HG02763 (cell line): ENCODE results near the gene SLC12A3.

Source experiments
- ATAC-seq: cut with Tn5 transposase; IDR thresholded peaks from one replicate; pipeline ENCODE4 v1.9.1; 2021; ENCODE audit warnings: mild to moderate bottlenecking, moderate library complexity; ENCODE audit not compliant: unreplicated experiment

Gene SLC12A3

GRCh38 chr16:56938664-56939513 lies 73.9 kb downstream of the SLC12A3 start:
- no peak for ATAC-seq

GRCh38 chr16:56939801-56940200 lies 74.8 kb downstream of the SLC12A3 start:
- ATAC-seq: no peak

- no peak for ATAC-seq
Observed at GRCh38 chr16:56941092-56941491, 76.1 kb downstream of the SLC12A3 start.

- ATAC-seq: no peak
Observed at GRCh38 chr16:56941856-56942331, 76.9 kb downstream of the SLC12A3 start.

GRCh38 chr16:56943761-56944375 lies 78.9 kb downstream of the SLC12A3 start:
- no peak for ATAC-seq

GRCh38 chr16:56944954-56945839 lies 80.2 kb downstream of the SLC12A3 start:
- no peak for ATAC-seq

- no peak for ATAC-seq
Observed at GRCh38 chr16:56945847-56946527, 81.0 kb downstream of the SLC12A3 start.

GRCh38 chr16:56946767-56947603 lies 82.0 kb downstream of the SLC12A3 start:
- no peak for ATAC-seq

GRCh38 chr16:56947604-56947995 lies 82.6 kb downstream of the SLC12A3 start:
- ATAC-seq: no peak

- no peak for ATAC-seq
Observed at GRCh38 chr16:56948234-56948633, 83.2 kb downstream of the SLC12A3 start.

GRCh38 chr16:56950051-56950450 lies 85.0 kb downstream of the SLC12A3 start:
- ATAC-seq: no peak

GRCh38 chr16:56950455-56950854 lies 85.4 kb downstream of the SLC12A3 start:
- ATAC-seq: no peak

GRCh38 chr16:56950881-56951771 lies 86.1 kb downstream of the SLC12A3 start:
- ATAC-seq: peak; percentile 39

- ATAC-seq: no peak
Observed at GRCh38 chr16:56953006-56953405, 88.0 kb downstream of the SLC12A3 start.

GRCh38 chr16:56956076-56956475 lies 91.1 kb downstream of the SLC12A3 start:
- ATAC-seq: no peak

GRCh38 chr16:56956756-56957155 lies 91.7 kb downstream of the SLC12A3 start:
- no peak for ATAC-seq

- ATAC-seq: no peak
Observed at GRCh38 chr16:56960681-56961281, 95.8 kb downstream of the SLC12A3 start.

GRCh38 chr16:56961386-56961785 lies 96.4 kb downstream of the SLC12A3 start:
- ATAC-seq: no peak
